ENCODE data around the gene ZSCAN9. TPM values are rescaled to one million over a fixed set of nuclear protein-coding genes. Genes with fewer than 3 reads are reported as not detected.
A peak's percentile ranks its signal among the peaks of the same experiment; 100 is the strongest.

The ZSCAN9 gene
- total and polyA plus RNA-seq, 9 of the 15 experiments (the other 6 are each of a cell fraction or from before 2014, with no cell fraction given) = 18.8 to 48.9 (median 28.7) TPM

GRCh38 chr6:28235912-28236452, 10.9 kb downstream of the ZSCAN9 start:
- no peaks in the 10 kb centered on the region for H3K27me3 ChIP-seq (ENCODE audit: control insufficient read depth in 2 of 2, insufficient read depth in 2 of 2, low read length in 2 of 2)
- H3K4me1 ChIP-seq (replicated peaks in 1 of 2; ENCODE audit: control insufficient read depth in 2 of 2, insufficient read depth in 2 of 2, low read length in 2 of 2) = no peaks in the 10 kb centered on the region
- no peaks in the 10 kb centered on the region for H4K20me1 ChIP-seq (replicated peaks; ENCODE audit: control insufficient read depth, insufficient read depth, low read length)
- H3K27ac ChIP-seq (ENCODE audit: extremely low read depth, low read depth, low read length) = no peak overlapping the region
- H2AFZ ChIP-seq (ENCODE audit: low read depth, low read length) = no peak overlapping the region
- H3K9me1 ChIP-seq (ENCODE audit: control insufficient read depth, insufficient read depth, low read length) = no peaks in the 10 kb centered on the region
- intact Hi-C loops (cut with micrococcal nuclease) = no loop called here
- BruUV-seq (replicated peaks) = no TSS peak
- no peak overlapping the region for H3K4me2 ChIP-seq (ENCODE audit: insufficient read depth, low read length)
- H3K36me3 ChIP-seq (ENCODE audit: control insufficient read depth, insufficient read depth, low read length) = peaks cover 39% of the 10 kb centered on the region
- 83% methylated on average over 3 of the region's 3 CpGs for WGBS (ENCODE audit: insufficient coverage, low coverage, missing lambda C conversion rate)
- ChIA-PET CTCF (ENCODE audit: low intra/inter-chr PET ratio) (no interaction called here), POLR2A (interaction anchor here (0.6 to 1.2 kb wide), 2 partner anchors 9 to 95 kb away, joined by 4 to 7 read pairs; partner anchors contain the start of gene ZKSCAN8)
- H3K9me3 ChIP-seq (replicated peaks; ENCODE audit: control insufficient read depth, insufficient read depth, low read depth, low read length) = no peaks in the 10 kb centered on the region
- DNase-seq (ENCODE audit: extremely low read depth in 1 of 4, low spot score in 3 of 4) (no peak), FAIRE-seq (no peak), ATAC-seq (no peak)
- no peak overlapping the region for H3K9ac ChIP-seq (ENCODE audit: insufficient read depth in 1 of 2, low read depth in 2 of 2, low read length in 2 of 2)
- TF ChIP-seq JUNB (CRISPR knock-in tag; conservative IDR thresholded peaks at IDR 0.05) = no peak
- peak; percentile 87 for TF ChIP-seq SPI1 (IDR thresholded peaks at IDR 0.05; ENCODE audit: borderline replicate concordance, low read depth, low read length)
- no peaks in the 10 kb centered on the region for H3K79me2 ChIP-seq (ENCODE audit: control insufficient read depth, insufficient read depth, low read length)
- in situ Hi-C loops (cut with MboI) = no loop called here
- H3K4me3 ChIP-seq = no peak overlapping the region

- H3K9me3 ChIP-seq (replicated peaks; ENCODE audit: control insufficient read depth, insufficient read depth, low read depth, low read length) = no peaks in the 10 kb centered on the region
- 84% methylated on average over 1 of the region's 1 CpG for WGBS (ENCODE audit: insufficient coverage, low coverage, missing lambda C conversion rate)
- no peaks in the 10 kb centered on the region for H3K9me1 ChIP-seq (ENCODE audit: control insufficient read depth, insufficient read depth, low read length)
- POLR2A ChIA-PET = interaction anchor here (0.9 kb wide), 1 partner anchor 13 kb away, joined by 3 read pairs; no protein-coding TSS in a partner anchor
- H3K79me2 ChIP-seq (ENCODE audit: control insufficient read depth, insufficient read depth, low read length) = no peaks in the 10 kb centered on the region
- H2AFZ ChIP-seq (ENCODE audit: low read depth, low read length) = no peak overlapping the region
- peaks cover 15% of the 10 kb centered on the region for H3K36me3 ChIP-seq (ENCODE audit: control insufficient read depth, insufficient read depth, low read length)
- no peak overlapping the region for H3K9ac ChIP-seq (ENCODE audit: insufficient read depth in 1 of 2, low read depth in 2 of 2, low read length in 2 of 2)
- no peaks in the 10 kb centered on the region for H3K27me3 ChIP-seq (ENCODE audit: control insufficient read depth in 2 of 2, insufficient read depth in 2 of 2, low read length in 2 of 2)
- ATAC-seq = no peak
- H3K4me3 ChIP-seq = no peak overlapping the region
- no peaks in the 10 kb centered on the region for H3K4me1 ChIP-seq (replicated peaks in 1 of 2; ENCODE audit: control insufficient read depth in 2 of 2, insufficient read depth in 2 of 2, low read length in 2 of 2)
- intact Hi-C loops (cut with micrococcal nuclease) = no loop called here
- no TSS peak for BruUV-seq (replicated peaks)
- FAIRE-seq = no peak
- in situ Hi-C loops (cut with MboI) = no loop called here
- no peak for DNase-seq (ENCODE audit: extremely low read depth in 1 of 4, low spot score in 3 of 4)
- H3K27ac ChIP-seq (ENCODE audit: extremely low read depth, low read depth, low read length) = no peak overlapping the region
- H3K4me2 ChIP-seq (ENCODE audit: insufficient read depth, low read length) = no peak overlapping the region
- CTCF ChIA-PET (ENCODE audit: low intra/inter-chr PET ratio) = no interaction called here
- H4K20me1 ChIP-seq (replicated peaks; ENCODE audit: control insufficient read depth, insufficient read depth, low read length) = no peaks in the 10 kb centered on the region
- TF ChIP-seq KDM1A (IDR thresholded peaks at IDR 0.05) (no peak), MAZ (CRISPR knock-in tag; conservative IDR thresholded peaks at IDR 0.05 in 1 of 2, IDR thresholded peaks at IDR 0.05 in 1 of 2) (no peak), ZNF41 (CRISPR knock-in tag; conservative IDR thresholded peaks at IDR 0.05) (no peak), FOXO4 (CRISPR knock-in tag; IDR thresholded peaks at IDR 0.05) (no peak), UBTF (IDR thresholded peaks at IDR 0.05; ENCODE audit: borderline replicate concordance in 1 of 2, low read depth in 2 of 2, low read length in 2 of 2) (no peak), HNRNPK (IDR thresholded peaks at IDR 0.05; ENCODE audit: low read depth, low read length, poor library complexity, severe bottlenecking) (no peak), CSDE1 (IDR thresholded peaks at IDR 0.05) (no peak), SMARCC2 (IDR thresholded peaks at IDR 0.05; ENCODE audit: low read depth) (no peak), NFRKB (IDR thresholded peaks at IDR 0.05; ENCODE audit: low read depth) (no peak), KLF13 (tag; IDR thresholded peaks at IDR 0.05; ENCODE audit: borderline replicate concordance, low read depth) (no peak), E2F3 (CRISPR knock-in tag; IDR thresholded peaks at IDR 0.05) (no peak)
These were observed 14.6 kb downstream of the ZSCAN9 start for GRCh38 chr6:28239636-28240035.

Data from K562 (cell line).